Inflammatory macrophage (primary cell): ENCODE results near the gene GZF1.

ENCODE experiments used
- DNase-seq, 2 donors: peaks; one replicate each; pipeline ENCODE4 v3.0.0-alpha.2; 2020 to 2022
- total RNA-seq, 18 experiments: gene quantifications; one replicate each; lab custom pipeline; 2026; ENCODE audit warnings: mixed read lengths in 6 of 18, inconsistent platforms in 2 of 18; lab: John Stamatoyannopoulos, UW

The GZF1 gene
- total RNA-seq = 4.3 to 28.4 (median 15.6) reads per million in 18 experiments

DNA sequence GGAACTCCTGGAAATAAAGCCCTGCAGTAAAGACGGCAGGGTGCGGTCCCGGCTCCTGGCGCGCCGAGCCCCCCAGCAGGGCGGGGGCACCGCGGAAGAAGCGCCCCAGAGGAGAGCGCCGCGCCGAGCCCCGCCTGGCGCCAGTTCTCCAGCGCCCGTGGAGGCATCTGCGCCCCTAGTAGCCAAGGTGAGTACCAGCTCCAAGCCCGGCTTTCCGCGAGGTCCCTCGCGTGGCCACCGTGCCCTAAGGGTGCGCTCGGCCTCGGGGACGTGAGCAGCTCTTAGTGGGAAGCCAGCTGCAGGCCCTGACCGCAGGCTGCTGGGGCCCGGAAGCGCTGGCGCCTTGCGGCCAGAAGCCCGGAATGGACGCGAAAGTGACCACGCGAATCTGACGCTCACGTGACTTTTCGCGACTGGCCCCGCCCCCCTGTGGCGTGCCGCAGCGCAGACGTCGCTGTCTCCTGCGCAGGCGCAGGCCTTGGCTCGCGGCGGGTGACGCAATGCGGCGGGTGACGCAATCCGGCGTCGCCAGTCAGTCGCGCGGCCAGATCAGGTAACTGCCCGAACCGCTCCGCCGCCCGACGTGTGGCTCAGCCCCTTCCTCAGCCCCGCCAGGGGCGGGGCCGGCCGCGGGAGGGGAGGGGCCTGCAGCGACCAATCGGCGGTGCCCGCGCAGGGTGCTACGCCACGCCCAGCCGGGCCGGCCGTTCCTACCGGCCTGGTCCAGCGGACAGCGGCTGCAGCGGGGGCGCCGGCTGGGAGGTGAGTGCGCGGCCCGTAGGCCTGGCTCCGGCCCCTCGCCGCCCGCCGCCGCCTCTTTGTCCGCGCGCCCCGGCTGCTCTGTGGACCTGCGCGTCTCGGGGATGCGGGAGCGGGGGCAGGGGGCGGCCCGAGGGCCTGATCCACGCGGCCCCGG lies at the start of gene GZF1:
GZF1 (plus strand) TSS at position 707 of the 916 bp plus-strand sequence. CDS start 2,202 bp downstream, outside the sequence.
- peak; percentile 99 for DNase-seq

DNA sequence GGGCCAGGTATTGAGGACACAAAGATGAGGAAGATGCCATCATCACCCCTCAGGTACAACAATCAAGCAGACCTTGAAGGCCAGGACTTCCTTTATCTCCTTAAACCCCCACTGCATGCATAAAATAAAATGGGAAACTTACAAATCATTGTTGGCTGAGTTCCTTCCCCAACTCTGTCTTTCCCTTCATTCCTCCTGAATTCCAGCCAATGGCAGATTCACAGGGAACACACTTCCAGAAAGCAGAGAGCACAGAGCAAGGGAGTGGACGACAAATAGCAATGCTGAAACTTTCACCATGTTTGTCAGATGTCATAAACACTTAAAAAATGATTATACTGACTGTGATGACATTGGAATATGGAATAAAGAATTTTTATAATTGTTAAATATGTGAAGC lies 48.7 kb upstream of the GZF1 start:
- no peak for DNase-seq

DNA sequence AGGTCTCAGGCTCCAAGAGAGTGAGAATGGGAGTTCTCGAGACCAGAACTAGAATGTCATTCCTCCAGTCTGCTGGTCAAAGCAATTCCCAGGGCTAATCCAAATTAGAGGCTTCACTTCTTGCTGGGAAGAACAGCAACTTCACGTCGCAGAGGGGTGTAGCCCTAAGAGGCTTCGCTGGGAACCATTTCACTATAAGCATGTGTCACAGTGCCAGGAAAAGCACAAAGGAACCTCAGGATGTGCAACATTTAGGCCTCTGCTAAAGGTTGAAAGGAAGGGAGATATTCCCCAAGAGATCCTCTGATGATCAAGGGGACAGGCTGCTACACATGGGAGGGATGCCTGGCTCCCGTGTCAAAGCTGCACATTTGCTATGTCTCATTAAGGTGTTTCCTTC lies 47.3 kb upstream of the GZF1 start:
- no peak for DNase-seq

DNA sequence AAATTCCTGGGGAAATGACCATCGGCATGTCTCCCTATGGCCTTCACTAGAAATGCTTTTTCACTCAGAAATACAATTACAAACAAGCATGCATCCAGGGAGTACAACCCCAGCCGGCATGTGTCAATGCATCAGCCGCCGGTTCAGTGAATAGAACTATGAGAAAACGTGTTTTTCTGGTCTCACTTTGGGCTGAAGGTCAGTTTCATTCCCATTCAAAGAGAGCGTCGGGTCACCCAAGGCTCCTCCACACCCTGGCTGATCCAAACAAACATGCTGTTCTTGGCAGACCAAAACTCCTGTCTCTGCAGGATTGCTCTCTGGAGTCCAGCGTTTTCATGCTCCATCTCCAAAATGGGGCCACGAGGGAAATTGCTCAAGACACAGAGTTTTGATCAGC lies 46.9 kb upstream of the GZF1 start:
- no peak for DNase-seq

DNA sequence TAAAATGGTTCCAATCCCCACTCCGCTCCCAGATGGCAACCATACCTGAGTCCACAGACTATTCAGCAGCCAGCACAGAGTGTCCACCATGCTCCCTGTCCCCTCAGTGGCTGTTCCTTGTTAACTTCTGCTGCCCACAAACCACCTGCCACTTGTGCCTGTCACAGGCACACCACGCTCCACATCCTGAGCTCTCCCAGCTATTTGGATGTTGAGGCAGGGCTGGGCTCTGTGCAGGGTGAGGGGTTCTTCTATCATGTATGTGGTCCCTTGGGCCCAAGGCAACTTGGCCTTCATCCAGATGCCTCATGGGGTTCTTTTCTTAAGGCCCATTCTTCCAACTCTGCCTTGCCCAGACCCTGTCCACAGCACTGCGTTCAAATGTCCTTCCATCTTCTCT lies 45.4 kb upstream of the GZF1 start:
- DNase-seq = no peak

DNA sequence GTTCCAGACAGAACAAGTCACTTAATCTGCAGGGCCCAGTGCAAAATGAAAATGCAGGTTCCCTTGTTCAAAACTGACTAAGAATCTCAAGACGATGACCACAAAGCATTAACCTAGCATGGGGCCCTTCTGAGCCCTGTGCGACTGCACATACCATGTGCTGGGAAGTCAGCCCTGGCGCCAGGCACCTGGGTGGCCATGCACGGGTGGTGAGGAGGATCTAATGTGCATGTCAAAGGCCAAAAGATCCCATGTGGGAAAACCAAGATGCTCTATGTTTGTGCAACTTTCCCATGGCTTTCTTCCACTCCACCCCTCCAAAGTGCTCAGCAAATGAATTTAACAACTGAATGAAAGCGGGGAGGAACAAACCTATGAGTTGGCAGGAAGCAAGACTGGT lies 44.9 kb upstream of the GZF1 start:
- no peak for DNase-seq

DNA sequence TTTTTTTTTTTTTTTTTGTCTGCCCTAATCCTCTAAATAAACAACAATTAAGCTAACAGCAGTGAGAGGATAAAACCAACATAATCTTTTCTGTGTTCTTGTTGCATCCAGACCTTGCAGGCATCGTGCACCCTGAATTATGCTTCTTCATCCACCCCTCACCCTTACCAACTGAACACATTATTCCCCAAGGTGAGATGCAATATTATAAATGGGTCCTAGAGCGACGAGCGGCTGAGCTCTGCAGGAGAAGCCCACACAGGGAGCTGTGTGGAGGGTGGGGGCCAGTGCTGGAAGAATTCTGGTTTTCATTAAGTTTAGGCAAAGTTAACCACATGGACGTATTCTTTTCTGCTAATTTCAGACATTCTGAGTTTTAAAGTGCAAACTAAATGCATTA lies 43.6 kb upstream of the GZF1 start:
- DNase-seq = no peak

DNA sequence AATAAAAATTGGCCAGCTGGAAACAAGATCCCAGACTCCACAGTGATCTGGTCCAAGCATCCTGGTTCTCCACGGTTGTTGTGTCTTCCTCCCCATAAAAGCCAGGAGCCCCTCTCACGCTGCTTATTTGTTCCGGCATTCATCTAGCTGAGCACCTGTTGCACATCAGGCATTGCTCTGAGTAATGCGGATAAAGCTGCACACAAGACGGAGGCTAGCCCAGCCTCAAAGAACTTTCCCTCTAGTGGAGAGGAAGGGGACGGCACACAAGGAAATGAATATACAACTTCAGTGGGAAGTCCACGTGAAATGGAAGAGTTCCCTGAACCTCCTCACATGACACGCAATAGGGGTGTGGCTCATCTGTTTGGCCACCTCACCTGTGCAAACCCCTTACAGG lies 41.7 kb upstream of the GZF1 start:
- peak; percentile 5 to 21 for DNase-seq

DNA sequence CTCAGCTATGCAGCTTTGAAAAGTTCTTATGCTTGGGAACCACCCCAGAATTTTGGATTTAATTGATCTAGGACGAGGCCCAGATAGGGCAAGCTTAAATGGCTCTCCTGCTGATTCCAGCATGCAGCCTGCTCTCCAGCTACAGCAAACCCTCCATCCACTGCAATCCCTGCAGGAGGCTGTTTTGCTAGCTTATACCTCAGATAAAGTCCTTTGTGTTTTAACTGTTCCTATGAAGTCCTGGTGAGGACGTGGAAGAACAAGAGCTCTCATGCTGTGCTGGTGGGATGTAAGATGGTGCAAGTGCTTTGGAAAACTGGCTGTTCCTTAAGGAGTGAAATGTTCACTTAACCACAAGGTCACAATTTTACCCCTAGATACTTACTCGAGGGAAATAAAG lies 36.9 kb upstream of the GZF1 start:
- no peak for DNase-seq

DNA sequence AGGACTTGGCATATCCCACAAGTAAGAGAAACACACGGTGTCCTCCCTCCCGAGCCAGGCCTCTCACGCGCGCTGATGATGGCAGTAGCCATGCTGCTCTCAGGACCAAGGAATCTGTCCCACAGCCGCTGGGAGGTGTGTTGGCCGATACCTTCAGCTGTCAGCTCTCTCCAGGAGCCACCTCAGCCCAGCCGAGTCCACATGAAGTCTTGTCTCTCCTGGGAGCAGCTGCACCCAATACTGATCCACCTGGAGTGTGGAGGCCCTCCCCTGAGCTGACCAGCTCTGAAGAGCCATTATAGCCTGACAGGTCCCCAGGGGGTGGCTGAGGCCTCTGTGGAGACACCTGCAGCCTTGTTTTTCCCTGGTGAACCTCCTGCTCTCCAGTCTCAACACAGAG lies 35.2 kb upstream of the GZF1 start:
- DNase-seq = no peak

DNA sequence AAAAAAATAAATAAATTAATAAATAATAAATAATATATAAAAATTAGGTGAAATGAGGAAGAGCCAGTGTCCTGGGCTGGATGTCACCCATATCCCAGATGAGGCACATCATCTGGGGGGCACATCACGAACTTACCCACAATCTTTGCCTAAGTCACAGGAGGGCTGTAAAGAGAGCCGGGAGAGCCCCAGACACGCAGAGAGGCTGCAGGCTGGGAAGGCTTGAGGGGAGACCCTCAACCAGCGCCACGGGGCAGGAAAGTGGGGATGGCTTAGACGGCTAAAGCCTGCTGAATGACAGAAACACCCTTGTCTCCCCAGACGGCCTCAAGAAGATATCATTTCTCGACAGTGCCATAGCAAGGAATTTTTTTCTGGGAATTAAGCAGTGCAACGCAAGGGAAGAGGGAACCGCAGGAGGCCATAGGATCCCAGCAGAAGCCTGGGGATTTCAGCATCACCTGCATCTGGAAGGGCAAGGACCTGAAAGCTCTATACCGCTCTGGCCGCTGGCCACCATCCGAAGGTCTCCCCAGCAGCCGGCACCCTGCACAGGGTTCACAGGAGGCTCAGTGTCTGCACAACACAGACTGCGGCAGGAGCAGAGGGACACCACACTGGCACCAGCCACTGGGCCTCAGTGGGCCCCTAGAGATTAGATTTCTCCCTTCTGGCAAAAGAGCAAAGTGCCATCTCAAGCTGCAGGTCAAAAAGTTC lies 34.2 kb upstream of the GZF1 start:
- DNase-seq = no peak

DNA sequence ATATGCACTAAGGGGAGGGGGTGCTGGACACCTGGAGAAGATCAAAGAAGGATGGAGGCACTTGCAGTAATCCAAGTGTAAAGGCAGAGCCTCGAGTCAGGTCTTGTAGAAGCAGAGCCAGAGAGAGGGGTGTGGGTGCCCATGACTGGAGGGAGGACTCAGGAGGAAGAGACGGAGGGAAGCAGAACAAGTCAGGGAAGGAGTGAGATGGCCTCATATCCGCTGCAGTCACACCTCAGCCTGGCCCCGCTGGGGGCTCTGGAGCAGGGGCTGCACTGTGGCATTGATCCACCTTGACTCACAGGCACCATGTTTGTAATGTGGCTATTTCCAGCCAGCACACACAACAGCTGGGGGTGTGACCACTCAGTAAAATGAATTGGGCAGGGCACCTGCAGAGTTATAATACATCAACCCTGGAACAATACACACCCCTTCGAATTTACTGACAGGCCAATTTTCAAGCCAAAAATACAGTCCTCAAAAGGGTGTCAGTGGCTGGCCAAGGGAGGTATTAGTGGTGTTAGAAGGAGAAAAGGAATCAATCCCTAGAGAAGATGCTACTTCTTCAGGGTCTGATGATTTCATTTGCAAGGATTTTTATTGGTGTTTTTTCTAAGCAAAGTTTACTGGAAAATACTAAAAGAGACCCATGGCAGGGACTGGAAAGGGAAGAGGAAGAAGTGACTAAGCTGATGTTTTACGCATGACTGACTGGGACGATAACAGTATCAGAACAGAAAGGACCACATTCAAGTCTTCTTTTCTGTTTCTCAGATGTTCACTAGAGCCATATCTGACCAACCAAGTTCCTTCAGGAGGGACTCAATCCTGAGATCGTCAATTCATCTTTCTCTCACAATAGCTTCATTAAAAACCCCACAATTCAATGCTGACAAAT lies 30.3 kb upstream of the GZF1 start:
- no peak for DNase-seq

DNA sequence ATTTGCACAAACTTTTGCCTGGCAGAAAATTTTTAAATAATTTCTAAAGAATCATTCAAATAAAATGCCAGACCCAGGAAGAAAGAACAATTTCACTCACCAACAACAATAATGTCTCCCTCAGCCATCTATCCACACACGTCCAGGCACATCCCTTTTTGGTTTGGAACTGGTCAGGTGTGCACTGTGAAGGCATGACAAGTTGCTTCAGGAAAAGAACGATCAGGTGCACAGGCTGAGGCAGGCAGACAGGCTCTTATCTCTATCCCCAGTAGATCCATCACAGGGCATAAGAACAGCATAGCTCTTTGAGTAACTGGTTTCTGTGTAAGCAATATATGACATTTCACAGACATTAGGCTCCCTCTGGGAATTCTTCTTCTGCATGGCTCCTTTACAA lies 29.5 kb upstream of the GZF1 start:
- DNase-seq = no peak

DNA sequence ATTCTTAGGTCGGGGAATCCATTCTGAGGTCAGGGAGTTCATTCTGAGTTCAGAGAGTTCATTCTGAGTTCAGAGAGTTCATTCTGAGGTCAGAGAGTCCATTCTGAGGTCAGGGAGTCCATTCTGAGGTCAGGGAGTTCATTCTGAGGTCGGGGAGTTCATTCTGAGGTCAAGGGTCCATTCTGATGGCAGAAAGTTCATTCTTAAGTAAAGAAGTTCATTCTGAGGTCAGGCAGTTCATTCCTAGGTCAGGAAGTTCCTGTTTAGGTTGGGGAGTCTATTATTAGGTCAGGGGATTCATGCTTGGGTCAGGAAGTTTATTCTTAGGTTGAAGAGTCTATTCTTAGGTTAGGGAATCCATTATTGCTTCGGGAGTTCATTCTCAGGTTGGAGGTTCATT lies 27.9 kb upstream of the GZF1 start:
- DNase-seq = peak; percentile 64 to 67

DNA sequence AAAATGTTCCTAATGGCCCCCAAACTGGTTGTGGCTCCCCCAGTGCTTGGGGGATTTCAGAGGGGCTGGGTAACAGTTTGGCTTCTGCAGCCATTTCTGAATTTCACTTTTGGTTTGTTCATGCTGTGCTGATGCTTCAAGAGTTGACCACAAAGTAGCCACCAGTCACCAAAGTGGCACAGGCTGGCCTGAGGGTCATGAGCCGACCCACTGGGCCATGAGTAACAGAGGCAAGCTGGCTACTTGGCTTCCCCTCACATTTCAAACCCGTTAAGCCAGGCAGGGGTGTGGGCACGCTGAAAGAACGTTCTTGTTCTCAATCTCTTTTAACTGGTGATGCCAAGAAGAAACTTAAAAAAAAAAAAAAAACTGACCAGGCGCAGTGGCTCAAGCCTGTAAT lies 26.5 kb upstream of the GZF1 start:
- DNase-seq = no peak

DNA sequence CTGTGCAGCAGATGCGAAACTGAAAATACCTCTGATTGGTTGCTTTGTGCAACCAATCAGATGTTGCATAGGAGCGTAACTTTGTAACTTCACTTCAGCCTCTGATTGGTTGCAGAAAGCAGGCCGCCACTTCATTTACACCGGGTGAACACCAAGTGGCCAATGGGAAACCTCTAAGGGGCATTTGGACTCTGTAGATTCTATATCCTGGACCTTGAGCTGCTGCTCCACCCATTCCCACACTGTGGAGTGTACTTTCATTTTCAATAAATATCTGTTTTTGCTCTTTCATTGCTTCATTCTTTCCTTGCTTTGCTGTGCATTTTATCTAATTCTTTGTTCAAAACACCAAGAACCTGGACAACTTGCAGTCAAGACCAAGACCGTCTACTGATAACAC lies 25.5 kb upstream of the GZF1 start:
- DNase-seq = no peak

DNA sequence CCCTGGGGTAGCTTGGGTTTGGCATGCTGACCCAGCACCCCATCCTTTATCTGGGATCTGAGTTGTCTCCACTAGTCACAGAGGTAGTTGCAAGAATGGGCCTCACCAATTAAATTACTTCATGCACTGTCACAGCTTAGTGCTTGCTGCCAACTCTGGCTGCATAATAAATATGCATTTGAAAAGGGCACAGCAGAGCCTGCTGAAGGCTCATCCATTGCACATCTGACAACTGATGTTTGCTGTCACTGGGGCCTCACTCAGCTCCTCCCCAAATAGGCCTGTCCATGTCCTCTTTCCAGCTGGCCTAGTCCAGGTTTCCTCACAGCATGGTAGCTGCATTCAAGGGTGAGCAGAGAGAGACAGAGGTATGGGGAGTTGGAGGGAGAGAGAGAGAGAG lies 24.7 kb upstream of the GZF1 start:
- DNase-seq = no peak

DNA sequence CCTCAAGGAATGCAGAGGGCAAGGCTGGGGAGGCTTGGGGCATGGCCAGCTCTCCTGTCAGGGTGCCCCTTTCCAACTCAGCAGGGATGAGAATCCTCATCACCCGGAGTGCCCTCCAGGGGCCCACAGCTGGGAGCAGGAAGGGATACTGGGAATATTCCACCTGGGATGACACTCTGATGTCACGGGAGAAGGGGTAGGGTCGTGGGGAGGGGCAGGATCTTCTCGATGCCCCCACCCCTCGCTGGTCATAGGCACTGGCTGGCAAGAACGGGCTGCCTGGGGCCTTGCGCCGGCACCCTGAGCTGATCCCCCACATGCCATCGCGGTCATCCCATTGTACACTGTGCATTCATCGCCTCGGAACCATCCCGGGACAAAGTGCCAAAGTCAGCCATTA lies 22.0 kb upstream of the GZF1 start:
- DNase-seq = no peak

DNA sequence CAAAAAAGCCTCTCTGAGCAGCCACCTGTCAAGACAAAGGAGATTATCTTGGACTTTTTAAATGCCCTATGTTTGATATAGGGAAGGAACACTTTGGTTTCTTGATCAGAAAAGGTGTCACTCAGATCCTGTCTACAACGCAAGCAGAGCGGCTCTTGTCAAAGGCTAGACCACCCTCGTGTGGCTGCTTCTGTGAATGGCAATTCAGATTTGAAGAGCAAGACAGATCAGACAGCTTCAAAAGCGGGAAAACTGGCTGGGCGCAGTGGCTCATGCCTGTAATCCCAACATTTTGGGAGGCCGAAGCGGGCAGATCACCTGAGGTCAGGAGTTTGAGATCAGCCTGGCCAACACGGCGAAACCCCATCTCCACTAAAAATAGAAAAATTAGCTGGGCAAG lies 21.5 kb upstream of the GZF1 start:
- DNase-seq = peak; percentile 59 to 74

DNA sequence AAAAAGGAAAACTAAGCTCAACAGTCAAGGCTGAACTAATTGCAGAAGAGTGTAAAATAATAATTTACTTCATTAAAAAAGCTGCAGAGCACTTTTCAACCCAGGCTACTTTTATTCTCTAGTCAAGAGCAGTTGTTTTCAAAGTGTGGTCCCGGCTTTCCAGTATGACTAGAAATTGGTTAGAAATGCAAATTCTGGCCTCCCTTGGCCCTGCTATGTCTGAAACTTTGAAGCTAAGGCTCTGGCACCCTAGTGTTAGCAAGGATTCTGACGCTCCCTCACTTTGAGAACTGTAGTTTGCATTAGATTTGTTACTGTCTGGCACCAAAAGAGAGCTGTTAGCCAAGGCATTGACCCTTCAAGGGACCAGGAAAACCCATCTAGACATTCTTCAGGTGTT lies 20.9 kb upstream of the GZF1 start:
- no peak for DNase-seq

DNA sequence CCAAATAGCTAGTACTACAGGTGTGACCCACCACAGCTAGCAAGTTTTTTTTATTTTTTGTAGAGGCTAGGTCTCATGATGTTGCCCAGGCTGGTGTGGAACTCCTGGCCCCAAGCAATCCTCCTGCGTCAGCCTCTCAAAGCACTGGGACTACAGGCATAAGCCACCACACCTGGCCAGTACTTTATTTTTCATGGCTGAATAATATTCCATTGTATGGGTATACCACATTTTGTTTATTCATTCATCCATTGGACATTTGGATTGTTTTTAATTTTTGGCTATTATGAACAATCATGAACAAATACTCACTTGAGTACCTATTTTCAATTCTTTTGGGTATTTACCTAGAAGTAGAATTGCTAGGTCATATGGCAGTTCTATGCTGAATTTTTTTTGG lies 18.4 kb upstream of the GZF1 start:
- no peak for DNase-seq

DNA sequence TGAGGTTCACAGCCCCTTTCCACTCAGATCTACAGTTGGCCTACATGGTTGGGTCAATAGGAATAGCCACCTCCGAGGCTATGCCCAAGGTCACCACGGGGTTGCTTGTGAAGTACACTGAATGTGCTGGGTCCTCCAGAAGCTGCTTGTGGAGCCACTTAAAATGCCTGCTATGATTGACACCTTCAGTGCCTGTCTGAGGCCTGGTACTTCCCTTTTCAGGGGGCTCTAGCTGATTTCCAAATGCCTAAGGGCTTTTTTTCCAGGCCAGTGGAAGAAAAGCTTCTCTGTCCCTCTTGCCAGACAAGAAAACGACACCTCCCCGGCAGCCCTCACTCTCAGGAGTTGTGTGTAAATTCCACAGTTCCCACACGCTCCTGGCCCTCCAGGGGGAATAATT lies 17.6 kb upstream of the GZF1 start:
- DNase-seq = no peak

DNA sequence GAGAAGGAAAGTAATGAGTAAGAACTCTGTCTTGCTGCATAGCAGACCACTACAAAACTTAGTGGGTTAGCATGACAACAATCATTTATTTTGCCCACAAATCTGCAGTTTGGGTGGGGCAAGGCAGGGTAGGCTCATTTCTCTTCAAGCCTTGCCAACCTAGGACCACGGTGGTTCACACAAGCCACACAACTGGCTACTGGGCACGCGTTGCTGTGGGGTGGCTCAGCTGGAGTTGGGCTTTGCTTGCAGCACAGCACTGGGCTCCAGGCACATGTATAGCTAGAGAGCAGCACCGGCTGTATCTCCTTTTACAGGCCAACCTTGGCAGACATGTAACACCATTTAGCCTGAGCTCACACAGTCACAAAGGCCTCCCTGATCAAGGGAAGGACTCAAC lies 16.0 kb upstream of the GZF1 start:
- no peak for DNase-seq
